ENCODE data around the gene C5orf58.

DNA sequence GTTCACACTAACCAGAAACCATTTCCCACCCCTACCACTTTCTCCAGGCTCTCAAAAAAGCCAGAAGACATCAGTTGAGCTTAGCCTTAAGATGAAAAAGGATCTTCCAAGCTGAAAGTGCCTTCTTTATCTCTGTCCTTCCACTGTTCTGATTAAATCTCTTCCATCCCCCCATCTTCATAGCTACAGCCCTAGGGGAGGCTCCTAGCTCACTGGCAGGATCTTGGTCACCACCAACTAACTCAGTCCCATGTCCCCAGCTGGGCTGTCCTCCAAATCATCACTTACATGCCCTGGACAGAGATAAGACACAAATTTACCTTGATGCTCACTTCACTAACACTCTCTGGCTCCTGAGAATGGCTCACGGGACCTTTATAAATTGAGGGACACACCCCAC lies 50.5 kb downstream of the C5orf58 start:
- TF ChIP-seq, protein P1, sequence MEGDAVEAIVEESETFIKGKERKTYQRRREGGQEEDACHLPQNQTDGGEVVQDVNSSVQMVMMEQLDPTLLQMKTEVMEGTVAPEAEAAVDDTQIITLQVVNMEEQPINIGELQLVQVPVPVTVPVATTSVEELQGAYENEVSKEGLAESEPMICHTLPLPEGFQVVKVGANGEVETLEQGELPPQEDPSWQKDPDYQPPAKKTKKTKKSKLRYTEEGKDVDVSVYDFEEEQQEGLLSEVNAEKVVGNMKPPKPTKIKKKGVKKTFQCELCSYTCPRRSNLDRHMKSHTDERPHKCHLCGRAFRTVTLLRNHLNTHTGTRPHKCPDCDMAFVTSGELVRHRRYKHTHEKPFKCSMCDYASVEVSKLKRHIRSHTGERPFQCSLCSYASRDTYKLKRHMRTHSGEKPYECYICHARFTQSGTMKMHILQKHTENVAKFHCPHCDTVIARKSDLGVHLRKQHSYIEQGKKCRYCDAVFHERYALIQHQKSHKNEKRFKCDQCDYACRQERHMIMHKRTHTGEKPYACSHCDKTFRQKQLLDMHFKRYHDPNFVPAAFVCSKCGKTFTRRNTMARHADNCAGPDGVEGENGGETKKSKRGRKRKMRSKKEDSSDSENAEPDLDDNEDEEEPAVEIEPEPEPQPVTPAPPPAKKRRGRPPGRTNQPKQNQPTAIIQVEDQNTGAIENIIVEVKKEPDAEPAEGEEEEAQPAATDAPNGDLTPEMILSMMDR (IDR thresholded peaks at IDR 0.05; ENCODE audit: low read depth, low read length) = no peak
- TF ChIP-seq, protein P2, sequence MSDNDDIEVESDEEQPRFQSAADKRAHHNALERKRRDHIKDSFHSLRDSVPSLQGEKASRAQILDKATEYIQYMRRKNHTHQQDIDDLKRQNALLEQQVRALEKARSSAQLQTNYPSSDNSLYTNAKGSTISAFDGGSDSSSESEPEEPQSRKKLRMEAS (IDR thresholded peaks at IDR 0.05; ENCODE audit: low read depth, low read length) = no peak
- no peak for TF ChIP-seq POLR2A (IDR thresholded peaks at IDR 0.05; ENCODE audit: extremely low read depth, insufficient read length)

Data from NB4 (cell line).